Smooth muscle cell (in vitro differentiated cells): ENCODE data around the gene MFNG. TPM values are rescaled to one million over a fixed set of nuclear protein-coding genes. Genes with fewer than 3 reads are reported as not detected.

ENCODE experiments used
- DNase-seq: peaks from one replicate; lab custom pipeline; 2025; ENCODE audit not compliant: unreplicated experiment; lab: John Stamatoyannopoulos, UW
- H2AFZ ChIP-seq: fragments of 200-600 bp; sonication (generic); 2 replicates; pipeline ENCODE4 v1.6.0; 2016; ENCODE audit warnings: antibody characterized with exemption, low read depth, mild to moderate bottlenecking
- H3F3A ChIP-seq: fragments of 200-600 bp; sonication (generic); 2 replicates; pipeline ENCODE4 v1.6.0; 2017; ENCODE audit warnings: antibody characterized with exemption, low read depth
- H3K27ac ChIP-seq: fragments of 200-600 bp; sonication (generic); 2 replicates; pipeline ENCODE4 v1.5.1; 2016; ENCODE audit warnings: low read depth, mild to moderate bottlenecking
- H3K27me3 ChIP-seq: fragments of 200-600 bp; sonication (generic); 2 replicates; pipeline ENCODE4 v1.6.1; 2016; ENCODE audit warnings: low read depth, mild to moderate bottlenecking
- H3K36me3 ChIP-seq: fragments of 200-600 bp; sonication (generic); 2 replicates; pipeline ENCODE4 v1.5.1; 2016; ENCODE audit warnings: low read depth
- H3K4me1 ChIP-seq: fragments of 200-600 bp; sonication (generic); 2 replicates; pipeline ENCODE4 v1.5.1; 2016; ENCODE audit warnings: low read depth
- H3K4me2 ChIP-seq: fragments of 200-600 bp; sonication (generic); 2 replicates; pipeline ENCODE4 v1.6.0; 2016; ENCODE audit warnings: mild to moderate bottlenecking
- H3K4me3 ChIP-seq: fragments of 200-600 bp; sonication (generic); 2 replicates; pipeline ENCODE4 v1.5.1; 2016; ENCODE audit warnings: mild to moderate bottlenecking
- H3K79me2 ChIP-seq: fragments of 200-600 bp; sonication (generic); 2 replicates; pipeline ENCODE4 v1.6.0; 2016; ENCODE audit warnings: low read depth, mild to moderate bottlenecking
- H3K9ac ChIP-seq: fragments of 200-600 bp; sonication (generic); 2 replicates; pipeline ENCODE4 v1.6.0; 2016; ENCODE audit warnings: low read depth
- H3K9me3 ChIP-seq: fragments of 200-600 bp; sonication (generic); replicated peaks from 2 replicates; pipeline ENCODE4 v1.5.1; 2016; ENCODE audit warnings: low read depth
- H4K20me1 ChIP-seq: fragments of 200-600 bp; sonication (generic); 2 replicates; pipeline ENCODE4 v1.6.0; 2016; ENCODE audit warnings: low read depth
- CTCF ChIP-seq: fragments of 200-600 bp; sonication (generic); IDR thresholded peaks from 2 replicates; pipeline ENCODE4 v1.5.1; 2017; ENCODE audit warnings: borderline replicate concordance, mild to moderate bottlenecking, antibody characterized with exemption; ENCODE audit not compliant: insufficient read depth, poor library complexity, severe bottlenecking
- WGBS: methylation state at CpG from one replicate; pipeline ENCODE4 v1.1.7; 2016; ENCODE audit warnings: low lambda C conversion rate; 5-methylcytosine and 5-hydroxymethylcytosine counted together
- polyA plus RNA-seq: library from polyadenylated mRNA; unstranded; fragments of >200 nt; fragmentation: Nextera tagmentation; extraction: Ambion mirVana; gene quantifications from 2 replicates; pipeline ENCODE4 v1.2.1, GENCODE V29; 2016
- total RNA-seq: library from RNA; depleted of rRNA; stranded (reverse); fragments of >200 nt; gene quantifications from 2 replicates; pipeline ENCODE4 v1.2.3, GENCODE V29; 2014

Gene MFNG
- total and polyA plus RNA-seq, 2 experiments from 2014 or later: 0.40 TPM; not detected in 1

DNA sequence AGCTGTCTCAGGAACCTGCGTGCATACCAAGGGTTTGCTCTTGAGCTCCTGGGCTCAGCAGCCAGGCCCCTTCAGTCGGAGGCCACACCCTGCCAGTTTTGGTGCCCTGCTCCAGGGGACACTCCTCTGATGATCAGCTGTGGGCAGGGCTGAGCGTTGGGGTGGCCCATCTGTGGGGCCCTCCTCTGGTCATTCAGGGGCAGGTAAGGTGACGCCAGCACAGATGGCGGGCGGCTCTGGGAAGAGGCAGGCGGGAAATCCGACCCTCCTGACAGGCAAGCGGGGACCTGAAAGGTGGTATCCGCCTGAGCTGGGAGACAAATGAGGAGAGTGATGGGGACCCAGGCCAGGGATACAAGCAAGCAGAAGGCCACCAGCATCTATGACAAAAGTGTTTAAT is 3.8 kb upstream of the MFNG start:
- Histone ChIP-seq H3K79me2 (no peaks in the 10 kb centered on the region), H3K27ac (no peak overlapping the region), H3K4me1 (peaks cover 11% of the 10 kb centered on the region), H3K9ac (no peak overlapping the region), H3K4me3 (no peak overlapping the region), H4K20me1 (no peaks in the 10 kb centered on the region), H3F3A (no peaks in the 10 kb centered on the region), H3K36me3 (no peaks in the 10 kb centered on the region), H3K9me3 (no peaks in the 10 kb centered on the region), H3K4me2 (no peak overlapping the region), H2AFZ (no peak overlapping the region), H3K27me3 (no peaks in the 10 kb centered on the region)
- WGBS: 95% methylated on average over 10 of the region's 10 CpGs
- no peak for TF ChIP-seq CTCF
- DNase-seq: no peak

- H3K79me2 ChIP-seq: no peaks in the 10 kb centered on the region
- H3K36me3 ChIP-seq: no peaks in the 10 kb centered on the region
- no peak overlapping the region for H3K27ac ChIP-seq
- no peak for DNase-seq
- no peaks in the 10 kb centered on the region for H3K27me3 ChIP-seq
- H4K20me1 ChIP-seq: no peaks in the 10 kb centered on the region
- peaks cover 14% of the 10 kb centered on the region for H3K4me1 ChIP-seq
- H3K4me2 ChIP-seq: no peak overlapping the region
- H3K9ac ChIP-seq: no peak overlapping the region
- no peaks in the 10 kb centered on the region for H3K9me3 ChIP-seq
- TF ChIP-seq CTCF: no peak
- H3K4me3 ChIP-seq: no peak overlapping the region
- H3F3A ChIP-seq: no peaks in the 10 kb centered on the region
- no peak overlapping the region for H2AFZ ChIP-seq
- WGBS: 86% methylated on average over 15 of the region's 15 CpGs
Measured at GRCh38 chr22:37488337-37489135, 2.4 kb upstream of the MFNG start.

DNA sequence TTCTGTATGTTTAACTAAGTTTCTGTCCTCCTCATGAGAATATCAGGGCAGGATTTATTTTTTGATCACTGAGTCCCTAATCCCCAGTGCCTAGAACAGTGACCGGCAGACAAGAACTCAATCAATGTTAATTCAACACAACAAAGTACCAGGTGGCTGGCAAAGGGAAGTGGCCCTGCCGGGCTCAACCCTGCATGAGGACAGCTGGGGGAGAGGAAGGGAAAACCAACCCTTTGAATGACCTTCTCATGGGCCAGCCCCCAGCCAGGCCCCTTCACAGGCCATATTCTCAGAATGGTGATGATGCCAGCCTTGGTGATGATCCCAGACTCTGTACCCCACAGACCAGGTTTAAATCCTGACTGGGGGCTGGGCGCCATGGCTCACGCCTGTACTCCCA is 1.4 kb upstream of the MFNG start:
- no peaks in the 10 kb centered on the region for H3K27me3 ChIP-seq
- no peak overlapping the region for H2AFZ ChIP-seq
- no peaks in the 10 kb centered on the region for H3K9me3 ChIP-seq
- no peaks in the 10 kb centered on the region for H3K36me3 ChIP-seq
- no peak for TF ChIP-seq CTCF
- WGBS: 87% methylated on average over 4 of the region's 4 CpGs
- H3K4me1 ChIP-seq: peaks cover 18% of the 10 kb centered on the region
- no peak overlapping the region for H3K4me2 ChIP-seq
- no peaks in the 10 kb centered on the region for H3K79me2 ChIP-seq
- no peak overlapping the region for H3K4me3 ChIP-seq
- no peak for DNase-seq
- H3K9ac ChIP-seq: no peak overlapping the region
- H3F3A ChIP-seq: no peaks in the 10 kb centered on the region
- H3K27ac ChIP-seq: no peak overlapping the region
- H4K20me1 ChIP-seq: no peaks in the 10 kb centered on the region

- DNase-seq: no peak
- H3K9ac ChIP-seq: no peak overlapping the region
- no peak overlapping the region for H3K4me2 ChIP-seq
- H4K20me1 ChIP-seq: no peaks in the 10 kb centered on the region
- H3F3A ChIP-seq: no peaks in the 10 kb centered on the region
- H2AFZ ChIP-seq: no peak overlapping the region
- H3K36me3 ChIP-seq: no peaks in the 10 kb centered on the region
- no peaks in the 10 kb centered on the region for H3K79me2 ChIP-seq
- H3K9me3 ChIP-seq: no peaks in the 10 kb centered on the region
- H3K4me3 ChIP-seq: no peak overlapping the region
- no peaks in the 10 kb centered on the region for H3K27me3 ChIP-seq
- peaks cover 18% of the 10 kb centered on the region for H3K4me1 ChIP-seq
- WGBS: 82% methylated on average over 10 of the region's 10 CpGs
- H3K27ac ChIP-seq: no peak overlapping the region
- no peak for TF ChIP-seq CTCF
Measured at GRCh38 chr22:37487129-37487528, 945 bp upstream of the MFNG start.
